B cell (primary cell): ENCODE data around the gene ARSA. TPM values are rescaled to one million over a fixed set of nuclear protein-coding genes. Genes with fewer than 3 reads are reported as not detected.
"Not testable (repeated sequence)": the region's sequence is repeated elsewhere in the genome, so short reads cannot be mapped to it uniquely, and the experiment has no call there.

Source experiments
- ATAC-seq: fragments of 200-7000 bp; cut with Tn5 transposase; one replicate; pipeline ENCODE4 v1.10.0; 2021; ENCODE audit warnings: low read depth, mild to moderate bottlenecking, moderate number of reproducible peaks, moderate library complexity
- CTCF ChIA-PET: fragments of 350-600 bp; sonication (Branson Sonifier 250); formaldehyde crosslinking; loops from one replicate; lab custom pipeline; 2021; ENCODE audit warnings: antibody characterized with exemption, inconsistent platforms; lab: Charles Lee
- POLR2A ChIA-PET: fragments of 350-600 bp; sonication (Branson Sonifier 250); formaldehyde crosslinking; loops from one replicate; lab custom pipeline; 2021; ENCODE audit warnings: antibody characterized with exemption; lab: Charles Lee
- DNase-seq: peaks from one replicate; pipeline ENCODE4 v3.0.0; 2013
- H2AFZ ChIP-seq: 2 replicates; pipeline ENCODE4 v1.6.1; 2012; ENCODE audit warnings: mild to moderate bottlenecking, low read depth, low read length; ENCODE audit not compliant: insufficient read depth, poor library complexity, severe bottlenecking
- H3K27ac ChIP-seq, 2 donors: 1 replicate in 1 of 2; 2 replicates in 1 of 2; pipeline ENCODE4 v1.5.1; 2012 to 2013; ENCODE audit warnings: low read length in 2 of 2, mild to moderate bottlenecking in 2 of 2, moderate library complexity in 1 of 2
- H3K27me3 ChIP-seq, 4 experiments: fragments of 200-600 bp in 1 of 4; sonication (generic) in 1 of 4; replicated peaks in 1 of 4; 1 replicate in 2 of 4; 2 replicates in 2 of 4; pipeline versions ENCODE4 v1.6.1 to v1.7.0; 2013 to 2016; ENCODE audit warnings: low read length in 3 of 4, mild to moderate bottlenecking in 2 of 4, mixed read lengths in 1 of 4, moderate library complexity in 1 of 4; ENCODE audit not compliant: insufficient read depth in 4 of 4, control insufficient read depth in 3 of 4; ENCODE audit errors: control extremely low read depth in 1 of 4
- H3K36me3 ChIP-seq, 2 experiments: replicated peaks in 1 of 2; 1 replicate in 1 of 2; 2 replicates in 1 of 2; pipeline versions ENCODE4 v1.6.1 to v1.7.1; 2013; ENCODE audit warnings: low read length in 1 of 2; ENCODE audit not compliant: insufficient read depth in 2 of 2, control insufficient read depth in 1 of 2; ENCODE audit errors: control extremely low read depth in 1 of 2, extremely low read depth in 1 of 2
- H3K4me1 ChIP-seq, 2 donors: fragments of 200-600 bp in 1 of 2; sonication (generic) in 1 of 2; 1 replicate in 1 of 2; 2 replicates in 1 of 2; pipeline versions ENCODE4 v1.5.1 to v1.6.1; 2013 to 2017; ENCODE audit warnings: low read length in 2 of 2; ENCODE audit not compliant: control insufficient read depth in 2 of 2, insufficient read depth in 2 of 2
- H3K4me2 ChIP-seq: replicated peaks from 2 replicates; pipeline ENCODE3; 2012; ENCODE audit warnings: mild to moderate bottlenecking, low read depth, low read length; ENCODE audit not compliant: poor library complexity, severe bottlenecking
- H3K4me3 ChIP-seq, 5 experiments: fragments of 200-600 bp in 1 of 5; sonication (generic) in 1 of 5; 1 replicate in 3 of 5; 2 replicates in 2 of 5; pipeline versions ENCODE4 v1.5.1 to v1.7.0; 2011 to 2016; ENCODE audit warnings: low read length in 4 of 5, mild to moderate bottlenecking in 4 of 5, low read depth in 2 of 5, control low read depth in 1 of 5, moderate library complexity in 1 of 5; ENCODE audit not compliant: insufficient read depth in 1 of 5; ENCODE audit errors: control extremely low read depth in 1 of 5, extremely low read depth in 1 of 5
- H3K79me2 ChIP-seq: fragments of 200-600 bp; sonication (generic); one replicate; pipeline ENCODE4 v1.6.0; 2016; ENCODE audit warnings: low read length; ENCODE audit not compliant: control insufficient read depth, insufficient read depth
- H3K9ac ChIP-seq: fragments of 200-600 bp; sonication (generic); 2 replicates; pipeline ENCODE4 v1.6.1; 2017; ENCODE audit warnings: mild to moderate bottlenecking, low read length, moderate library complexity
- H3K9me3 ChIP-seq, 3 donors: one replicate each; pipeline versions ENCODE4 v1.6.1 to v1.7.1; 2013; ENCODE audit warnings: low read length in 2 of 3; ENCODE audit not compliant: control insufficient read depth in 2 of 3, insufficient read depth in 1 of 3; ENCODE audit errors: control extremely low read depth in 1 of 3
- H4K20me1 ChIP-seq: 2 replicates; pipeline ENCODE4 v1.6.0; 2012; ENCODE audit warnings: mild to moderate bottlenecking, low read length; ENCODE audit not compliant: insufficient read depth, control insufficient read depth, poor library complexity, severe bottlenecking
- H3K27ac Mint-ChIP-seq: one replicate; pipeline ENCODE4 v1.8.0; 2021; ENCODE audit warnings: mixed read lengths
- H3K27me3 Mint-ChIP-seq: one replicate; pipeline ENCODE4 v1.8.0; 2021; ENCODE audit warnings: mixed read lengths
- H3K4me1 Mint-ChIP-seq: one replicate; pipeline ENCODE4 v1.8.0; 2021; ENCODE audit warnings: mixed read lengths
- H3K4me3 Mint-ChIP-seq: one replicate; pipeline ENCODE4 v1.8.0; 2021; ENCODE audit warnings: mixed read lengths
- H3K9me3 Mint-ChIP-seq: one replicate; pipeline ENCODE4 v1.8.0; 2022; ENCODE audit warnings: mixed read lengths; ENCODE audit not compliant: insufficient read depth
- CTCF ChIP-seq: fragments of 200-600 bp; IDR thresholded peaks from one replicate; pipeline ENCODE4 v1.8.0; 2022; ENCODE audit warnings: antibody characterized with exemption, mild to moderate bottlenecking
- EZH2 ChIP-seq: IDR thresholded peaks from 2 replicates; pipeline ENCODE4 v1.6.1; 2012; ENCODE audit warnings: borderline replicate concordance, low read depth, mild to moderate bottlenecking, moderate library complexity, low read length; ENCODE audit not compliant: insufficient read depth, poor library complexity, severe bottlenecking
- WGBS: methylation state at CpG from one replicate; pipeline ENCODE4 v1.1.5; 2013; ENCODE audit warnings: missing lambda C conversion rate; ENCODE audit not compliant: insufficient coverage; 5-methylcytosine and 5-hydroxymethylcytosine counted together
- intact Hi-C: fragments of 100-400 bp; cut with micrococcal nuclease; formaldehyde crosslinking; loops from one replicate; pipeline ENCODE4 v1.10.0; 2022
- polyA plus RNA-seq: library from polyadenylated mRNA; depleted of rRNA; stranded (reverse); fragments of >200 nt; gene quantifications from 2 replicates; pipeline ENCODE4 v1.2.3, GENCODE V29; 2012
- total RNA-seq, 2 donors: library from RNA; stranded (reverse); fragments of 120-200 nt in 1 of 2; gene quantifications; 1 replicate in 1 of 2; 2 replicates in 1 of 2; pipeline versions ENCODE4 v1.2.3 to v1.2.4, GENCODE V29; 2013 to 2022

ARSA gene
- total and polyA plus RNA-seq, 2 donors (not counting 1 experiment from before 2014, with no cell fraction given), result 82.0 to 128 TPM

GRCh38 chr22:50657925-50658324 lies 30.0 kb upstream of the ARSA start:
- H2AFZ ChIP-seq, result no peak overlapping the region
- ChIA-PET CTCF (no interaction called here), POLR2A (no interaction called here)
- WGBS, result 90% methylated on average over 2 of the region's 4 CpGs
- ATAC-seq (no peak), DNase-seq (no peak)
- no peaks in the 10 kb centered on the region for H3K36me3 ChIP-seq
- Mint-ChIP-seq H3K4me3 (no peak overlapping the region), H3K4me1 (no peaks in the 10 kb centered on the region), H3K9me3 (no peaks in the 10 kb centered on the region), H3K27me3 (peaks cover 24% of the 10 kb centered on the region), H3K27ac (no peak overlapping the region)
- H3K27me3 ChIP-seq, result peaks cover 0 to 10% (median 0%) of the 10 kb centered on the region in 4 experiments
- intact Hi-C loops, result no loop called here
- H3K79me2 ChIP-seq, result no peaks in the 10 kb centered on the region
- no peak for TF ChIP-seq CTCF
- no peak for TF ChIP-seq EZH2
- no peaks in the 10 kb centered on the region for H4K20me1 ChIP-seq
- no peak overlapping the region for H3K9ac ChIP-seq
- no peaks in the 10 kb centered on the region for H3K9me3 ChIP-seq
- no peaks in the 10 kb centered on the region for H3K4me1 ChIP-seq
- H3K4me2 ChIP-seq, result no peak overlapping the region
- no peak overlapping the region for H3K4me3 ChIP-seq
- no peak overlapping the region for H3K27ac ChIP-seq

GRCh38 chr22:50656122-50657070 lies 28.4 kb upstream of the ARSA start:
- CTCF ChIA-PET, result no interaction called here
- ATAC-seq, result no peak
- no peaks in the 10 kb centered on the region for H3K79me2 ChIP-seq
- Mint-ChIP-seq H3K27ac (no peak overlapping the region), H3K9me3 (no peaks in the 10 kb centered on the region), H3K4me1 (no peaks in the 10 kb centered on the region), H3K4me3 (no peak overlapping the region), H3K27me3 (peaks cover 27% of the 10 kb centered on the region)
- H3K4me2 ChIP-seq, result no peak overlapping the region
- no peaks in the 10 kb centered on the region for H4K20me1 ChIP-seq
- no peak overlapping the region for H3K9ac ChIP-seq
- H3K4me1 ChIP-seq, result no peaks in the 10 kb centered on the region
- TF ChIP-seq EZH2, result no peak
- DNase-seq, result no peak
- no peak overlapping the region for H3K4me3 ChIP-seq
- no peak overlapping the region for H3K27ac ChIP-seq
- intact Hi-C loops, result no loop called here
- POLR2A ChIA-PET, result interaction anchor here (0.6 kb wide), 1 partner anchor 258 kb away, joined by 4 read pairs; no protein-coding TSS in a partner anchor
- whole genome bisulfite sequencing, result 89% methylated on average over 19 of the region's 23 CpGs
- H3K9me3 ChIP-seq, result no peaks in the 10 kb centered on the region
- H2AFZ ChIP-seq, result no peak overlapping the region
- peaks cover 0 to 10% (median 0%) of the 10 kb centered on the region in 4 experiments for H3K27me3 ChIP-seq
- no peaks in the 10 kb centered on the region for H3K36me3 ChIP-seq

GRCh38 chr22:50654664-50655063 lies 26.7 kb upstream of the ARSA start:
- H3K9me3 ChIP-seq, H4K20me1 ChIP-seq, H3K27ac ChIP-seq, H3K9me3 Mint-ChIP-seq, H3K4me2 ChIP-seq, ATAC-seq, H3K9ac ChIP-seq, CTCF ChIA-PET, DNase-seq, H3K27ac Mint-ChIP-seq, H2AFZ ChIP-seq, H3K4me3 ChIP-seq, H3K4me1 ChIP-seq, POLR2A ChIA-PET, H3K36me3 ChIP-seq, intact Hi-C loops, H3K4me1 Mint-ChIP-seq, H3K4me3 Mint-ChIP-seq, H3K79me2 ChIP-seq: not testable (repeated sequence)
- 86% methylated on average over 6 of the region's 6 CpGs for WGBS
- peaks cover 0 to 10% (median 0%) of the 10 kb centered on the region in 4 experiments for H3K27me3 ChIP-seq
- peaks cover 23% of the 10 kb centered on the region for H3K27me3 Mint-ChIP-seq
